GM23338 (cell line): Measurements from ENCODE around the gene TMSB4X. TPM values are rescaled to one million over a fixed set of nuclear protein-coding genes. Genes with fewer than 3 reads are reported as not detected.

Source experiments
- ATAC-seq: fragments of 200-7000 bp; cut with Tn5 transposase; 3 replicates; pipeline ENCODE4 v1.9.1; 2020
- DNase-seq: peaks from one replicate; pipeline ENCODE4 v3.0.0-alpha.2; 2015; ENCODE audit warnings: low spot score
- H2AFZ ChIP-seq: fragments of 200-600 bp; sonication (generic); 2 replicates; pipeline ENCODE4 v1.8.0; 2016; ENCODE audit warnings: antibody characterized with exemption, mild to moderate bottlenecking, moderate library complexity
- H3F3A ChIP-seq: fragments of 200-600 bp; sonication (generic); replicated peaks from 2 replicates; pipeline ENCODE4 v1.8.0; 2017; ENCODE audit warnings: antibody characterized with exemption, mixed run types, low read depth
- H3K27ac ChIP-seq: fragments of 200-600 bp; sonication (generic); 2 replicates; pipeline ENCODE4 v1.6.1; 2016; ENCODE audit warnings: low read depth
- H3K27me3 ChIP-seq: fragments of 200-600 bp; sonication (generic); 2 replicates; pipeline ENCODE4 v1.8.0; 2016; ENCODE audit warnings: mild to moderate bottlenecking, mixed run types, moderate library complexity; ENCODE audit not compliant: insufficient read depth
- H3K36me3 ChIP-seq: fragments of 200-600 bp; sonication (generic); 2 replicates; pipeline ENCODE4 v1.8.0; 2016; ENCODE audit warnings: mild to moderate bottlenecking; ENCODE audit not compliant: insufficient read depth
- H3K4me1 ChIP-seq: fragments of 200-600 bp; sonication (generic); 2 replicates; pipeline ENCODE4 v1.8.0; 2016; ENCODE audit warnings: mild to moderate bottlenecking, moderate library complexity; ENCODE audit not compliant: insufficient read depth
- H3K4me2 ChIP-seq: fragments of 200-600 bp; sonication (generic); 2 replicates; pipeline ENCODE4 v1.7.1; 2017; ENCODE audit warnings: mixed run types
- H3K4me3 ChIP-seq: fragments of 200-600 bp; sonication (generic); 2 replicates; pipeline ENCODE4 v1.6.1; 2016; ENCODE audit warnings: mixed run types
- H3K79me2 ChIP-seq: fragments of 200-600 bp; sonication (generic); replicated peaks from 2 replicates; pipeline ENCODE4 v1.8.0; 2017; ENCODE audit warnings: mild to moderate bottlenecking; ENCODE audit not compliant: insufficient read depth
- H3K9me2 ChIP-seq: fragments of 200-600 bp; sonication (generic); 2 replicates; pipeline ENCODE4 v1.8.0; 2017; ENCODE audit not compliant: insufficient read depth
- H4K20me1 ChIP-seq: fragments of 200-600 bp; sonication (generic); replicated peaks from 2 replicates; pipeline ENCODE4 v1.8.0; 2017; ENCODE audit warnings: mild to moderate bottlenecking; ENCODE audit not compliant: insufficient read depth
- H3K27ac Mint-ChIP-seq: 2 replicates; pipeline ENCODE4 v1.8.0; 2020; ENCODE audit warnings: inconsistent platforms, mild to moderate bottlenecking, moderate library complexity, mixed read lengths
- H3K27me3 Mint-ChIP-seq: 3 replicates; pipeline ENCODE4 v1.8.0; 2022; ENCODE audit warnings: low read depth, mild to moderate bottlenecking, moderate library complexity, mixed read lengths, inconsistent platforms; ENCODE audit not compliant: insufficient read depth, poor library complexity
- H3K36me3 Mint-ChIP-seq: 3 replicates; pipeline ENCODE4 v1.8.0; 2021; ENCODE audit warnings: low read depth, mild to moderate bottlenecking, inconsistent platforms, moderate library complexity, mixed read lengths
- H3K4me1 Mint-ChIP-seq: 3 replicates; pipeline ENCODE4 v1.8.0; 2020; ENCODE audit warnings: mild to moderate bottlenecking, inconsistent platforms, mixed read lengths
- H3K4me3 Mint-ChIP-seq: 3 replicates; pipeline ENCODE4 v1.8.0; 2021; ENCODE audit warnings: moderate library complexity, mild to moderate bottlenecking, inconsistent platforms, mixed read lengths
- H3K9me3 Mint-ChIP-seq: 3 replicates; pipeline ENCODE4 v1.8.0; 2020; ENCODE audit warnings: moderate library complexity, mild to moderate bottlenecking, inconsistent platforms, mixed read lengths
- EZH2phosphoT487 ChIP-seq: fragments of 200-600 bp; sonication (generic); IDR thresholded peaks from one replicate; pipeline ENCODE4 v1.8.1; 2018; ENCODE audit warnings: antibody characterized with exemption; ENCODE audit not compliant: unreplicated experiment
- NANOG ChIP-seq: IDR thresholded peaks from 2 replicates; pipeline ENCODE4 v1.6.1; 2016; ENCODE audit warnings: antibody characterized with exemption, borderline replicate concordance
- POLR2AphosphoS5 ChIP-seq: IDR thresholded peaks from 2 replicates; pipeline ENCODE4 v1.6.1; 2016; ENCODE audit warnings: antibody characterized with exemption, low read depth
- ZNF331 ChIP-seq: fragments of 250-450 bp; sonication (Bioruptor Pico); IDR thresholded peaks from 2 replicates; pipeline ENCODE4 v1.5.0; 2020; ENCODE audit warnings: low read depth, mild to moderate bottlenecking, moderate library complexity
- polyA plus RNA-seq: library from polyadenylated mRNA; unstranded; fragments of >200 nt; fragmentation: Nextera tagmentation; extraction: Ambion mirVana; gene quantifications from 2 replicates; pipeline ENCODE4 v1.2.1, GENCODE V29; 2016
- total RNA-seq: library from RNA; depleted of rRNA; stranded (reverse); fragments of >200 nt; shearing (Covaris generic); gene quantifications from 2 replicates; pipeline ENCODE4 v1.2.3, GENCODE V29; 2014
- TF ChIP-seq, protein P1 (sequence below): IDR thresholded peaks from one replicate; pipeline ENCODE4 v1.6.1; 2018; ENCODE audit warnings: antibody characterized with exemption; ENCODE audit not compliant: unreplicated experiment
- TF ChIP-seq, protein P2 (sequence below), 2 experiments: fragments of 200-600 bp in 1 of 2; sonication (generic) in 1 of 2; conservative IDR thresholded peaks; 2 replicates each; pipeline versions ENCODE4 v1.5.1 to v1.6.1; 2016 to 2017; ENCODE audit warnings: antibody characterized with exemption in 2 of 2, low read depth in 2 of 2, mild to moderate bottlenecking in 2 of 2, moderate library complexity in 1 of 2
- TF ChIP-seq, protein P3 (sequence below): IDR thresholded peaks from 2 replicates; pipeline ENCODE4 v1.6.1; 2016; ENCODE audit warnings: antibody characterized with exemption
- TF ChIP-seq, protein P4 (sequence below): fragments of 250-450 bp; sonication (Bioruptor Pico); IDR thresholded peaks from 2 replicates; pipeline ENCODE4 v1.5.0; 2020; ENCODE audit warnings: mild to moderate bottlenecking, moderate library complexity

TMSB4X gene
- total and polyA plus RNA-seq, 2 experiments from 2014 or later, result 999 to 6,191 TPM

DNA sequence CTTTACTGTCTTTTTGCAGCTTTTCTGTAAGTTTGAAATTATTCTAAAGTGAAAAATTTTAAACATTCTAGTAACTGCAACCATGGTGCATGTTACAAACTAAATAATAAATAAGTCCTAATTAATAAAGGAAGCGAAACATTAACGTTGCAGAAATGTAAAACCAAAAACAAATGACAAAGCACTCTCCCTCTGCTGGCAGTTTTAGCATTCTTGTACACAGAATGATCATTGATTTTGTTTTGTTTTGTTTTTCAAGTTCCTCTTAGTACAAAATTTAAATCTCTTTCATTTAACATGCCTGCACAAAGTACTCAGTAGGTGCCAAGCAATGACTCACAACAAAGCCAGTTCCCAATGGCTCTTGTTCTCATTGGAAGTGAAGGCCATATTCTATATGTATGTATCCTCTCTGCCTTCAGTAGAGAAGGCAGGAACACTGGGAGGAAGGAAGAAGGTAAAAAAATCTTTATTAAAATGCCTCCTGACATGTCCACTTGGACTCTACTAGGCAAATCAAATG, 13.7 kb upstream of the TMSB4X start:
- Mint-ChIP-seq H3K9me3 (peaks cover 25% of the 10 kb centered on the region), H3K4me3 (no peak overlapping the region), H3K27me3 (peaks cover 2% of the 10 kb centered on the region), H3K27ac (no peak overlapping the region; the same call in 1 of the 2 replicates), H3K36me3 (peaks cover 19% of the 10 kb centered on the region; the same call in 2 of the 3 replicates), H3K4me1 (peaks cover 6% of the 10 kb centered on the region)
- Histone ChIP-seq H3K4me2 (no peak overlapping the region), H3K9me2 (no peaks in the 10 kb centered on the region), H4K20me1 (no peaks in the 10 kb centered on the region), H3K36me3 (no peaks in the 10 kb centered on the region), H3K79me2 (no peaks in the 10 kb centered on the region), H3K4me1 (no peaks in the 10 kb centered on the region; the same call in 1 of the 2 replicates), H3K27me3 (no peaks in the 10 kb centered on the region), H3F3A (no peaks in the 10 kb centered on the region), H2AFZ (no peak overlapping the region), H3K4me3 (no peak overlapping the region), H3K27ac (no peak overlapping the region)
- TF ChIP-seq EZH2phosphoT487, result no peak
- TF ChIP-seq ZNF331 (CRISPR knock-in tag), result no peak
- TF ChIP-seq, protein P1, sequence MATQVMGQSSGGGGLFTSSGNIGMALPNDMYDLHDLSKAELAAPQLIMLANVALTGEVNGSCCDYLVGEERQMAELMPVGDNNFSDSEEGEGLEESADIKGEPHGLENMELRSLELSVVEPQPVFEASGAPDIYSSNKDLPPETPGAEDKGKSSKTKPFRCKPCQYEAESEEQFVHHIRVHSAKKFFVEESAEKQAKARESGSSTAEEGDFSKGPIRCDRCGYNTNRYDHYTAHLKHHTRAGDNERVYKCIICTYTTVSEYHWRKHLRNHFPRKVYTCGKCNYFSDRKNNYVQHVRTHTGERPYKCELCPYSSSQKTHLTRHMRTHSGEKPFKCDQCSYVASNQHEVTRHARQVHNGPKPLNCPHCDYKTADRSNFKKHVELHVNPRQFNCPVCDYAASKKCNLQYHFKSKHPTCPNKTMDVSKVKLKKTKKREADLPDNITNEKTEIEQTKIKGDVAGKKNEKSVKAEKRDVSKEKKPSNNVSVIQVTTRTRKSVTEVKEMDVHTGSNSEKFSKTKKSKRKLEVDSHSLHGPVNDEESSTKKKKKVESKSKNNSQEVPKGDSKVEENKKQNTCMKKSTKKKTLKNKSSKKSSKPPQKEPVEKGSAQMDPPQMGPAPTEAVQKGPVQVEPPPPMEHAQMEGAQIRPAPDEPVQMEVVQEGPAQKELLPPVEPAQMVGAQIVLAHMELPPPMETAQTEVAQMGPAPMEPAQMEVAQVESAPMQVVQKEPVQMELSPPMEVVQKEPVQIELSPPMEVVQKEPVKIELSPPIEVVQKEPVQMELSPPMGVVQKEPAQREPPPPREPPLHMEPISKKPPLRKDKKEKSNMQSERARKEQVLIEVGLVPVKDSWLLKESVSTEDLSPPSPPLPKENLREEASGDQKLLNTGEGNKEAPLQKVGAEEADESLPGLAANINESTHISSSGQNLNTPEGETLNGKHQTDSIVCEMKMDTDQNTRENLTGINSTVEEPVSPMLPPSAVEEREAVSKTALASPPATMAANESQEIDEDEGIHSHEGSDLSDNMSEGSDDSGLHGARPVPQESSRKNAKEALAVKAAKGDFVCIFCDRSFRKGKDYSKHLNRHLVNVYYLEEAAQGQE, result no peak
- TF ChIP-seq, protein P2, sequence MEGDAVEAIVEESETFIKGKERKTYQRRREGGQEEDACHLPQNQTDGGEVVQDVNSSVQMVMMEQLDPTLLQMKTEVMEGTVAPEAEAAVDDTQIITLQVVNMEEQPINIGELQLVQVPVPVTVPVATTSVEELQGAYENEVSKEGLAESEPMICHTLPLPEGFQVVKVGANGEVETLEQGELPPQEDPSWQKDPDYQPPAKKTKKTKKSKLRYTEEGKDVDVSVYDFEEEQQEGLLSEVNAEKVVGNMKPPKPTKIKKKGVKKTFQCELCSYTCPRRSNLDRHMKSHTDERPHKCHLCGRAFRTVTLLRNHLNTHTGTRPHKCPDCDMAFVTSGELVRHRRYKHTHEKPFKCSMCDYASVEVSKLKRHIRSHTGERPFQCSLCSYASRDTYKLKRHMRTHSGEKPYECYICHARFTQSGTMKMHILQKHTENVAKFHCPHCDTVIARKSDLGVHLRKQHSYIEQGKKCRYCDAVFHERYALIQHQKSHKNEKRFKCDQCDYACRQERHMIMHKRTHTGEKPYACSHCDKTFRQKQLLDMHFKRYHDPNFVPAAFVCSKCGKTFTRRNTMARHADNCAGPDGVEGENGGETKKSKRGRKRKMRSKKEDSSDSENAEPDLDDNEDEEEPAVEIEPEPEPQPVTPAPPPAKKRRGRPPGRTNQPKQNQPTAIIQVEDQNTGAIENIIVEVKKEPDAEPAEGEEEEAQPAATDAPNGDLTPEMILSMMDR (conservative IDR thresholded peaks at IDR 0.05; ENCODE audit: low read depth in 2 of 2), result no peak
- TF ChIP-seq, protein P3, sequence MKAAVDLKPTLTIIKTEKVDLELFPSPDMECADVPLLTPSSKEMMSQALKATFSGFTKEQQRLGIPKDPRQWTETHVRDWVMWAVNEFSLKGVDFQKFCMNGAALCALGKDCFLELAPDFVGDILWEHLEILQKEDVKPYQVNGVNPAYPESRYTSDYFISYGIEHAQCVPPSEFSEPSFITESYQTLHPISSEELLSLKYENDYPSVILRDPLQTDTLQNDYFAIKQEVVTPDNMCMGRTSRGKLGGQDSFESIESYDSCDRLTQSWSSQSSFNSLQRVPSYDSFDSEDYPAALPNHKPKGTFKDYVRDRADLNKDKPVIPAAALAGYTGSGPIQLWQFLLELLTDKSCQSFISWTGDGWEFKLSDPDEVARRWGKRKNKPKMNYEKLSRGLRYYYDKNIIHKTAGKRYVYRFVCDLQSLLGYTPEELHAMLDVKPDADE, result no peak
- TF ChIP-seq POLR2AphosphoS5, result no peak
- TF ChIP-seq NANOG, result no peak
- ATAC-seq (no peak), DNase-seq (no peak)

DNA sequence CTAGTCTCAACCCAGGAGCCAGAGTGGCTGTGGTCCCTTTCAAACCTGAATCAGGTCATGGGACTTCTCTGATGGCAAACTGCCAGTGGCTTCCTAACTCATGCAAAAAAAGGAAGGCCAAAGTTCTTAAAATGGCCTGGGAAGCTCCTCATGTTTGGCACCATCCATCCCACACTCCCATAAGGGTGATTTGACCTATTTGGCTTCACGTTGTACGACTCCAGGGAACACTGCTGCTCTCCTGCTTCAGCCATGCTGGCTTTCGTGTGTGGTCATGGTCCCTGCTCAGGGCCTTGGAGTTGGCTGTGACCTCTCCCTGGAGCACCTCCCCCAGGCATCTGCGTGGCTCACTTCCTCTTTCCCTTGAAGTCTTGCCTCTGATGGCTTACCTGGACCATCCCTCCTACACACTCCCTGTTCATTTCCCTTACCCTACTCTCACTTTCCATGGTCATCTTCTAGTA, 12.8 kb upstream of the TMSB4X start:
- no peak overlapping the region for H3K27ac ChIP-seq
- no peaks in the 10 kb centered on the region for H4K20me1 ChIP-seq
- no peak overlapping the region for H2AFZ ChIP-seq
- H3K4me3 Mint-ChIP-seq, result no peak overlapping the region
- no peaks in the 10 kb centered on the region for H3K9me2 ChIP-seq
- no peak overlapping the region for H3K4me3 ChIP-seq
- H3K27me3 ChIP-seq, result no peaks in the 10 kb centered on the region
- peaks cover 27% of the 10 kb centered on the region for H3K9me3 Mint-ChIP-seq
- H3K36me3 Mint-ChIP-seq, result peaks cover 26% of the 10 kb centered on the region; the same call in 2 of the 3 replicates
- H3K4me1 Mint-ChIP-seq, result peaks cover 6% of the 10 kb centered on the region
- peaks cover 2% of the 10 kb centered on the region for H3K27me3 Mint-ChIP-seq
- no peaks in the 10 kb centered on the region for H3K79me2 ChIP-seq
- DNase-seq (no peak), ATAC-seq (no peak)
- no peak overlapping the region for H3K4me2 ChIP-seq
- H3F3A ChIP-seq, result no peaks in the 10 kb centered on the region
- no peaks in the 10 kb centered on the region for H3K36me3 ChIP-seq
- no peaks in the 10 kb centered on the region; the same call in 1 of the 2 replicates for H3K4me1 ChIP-seq
- no peak overlapping the region for H3K27ac Mint-ChIP-seq
- TF ChIP-seq ZNF331 (CRISPR knock-in tag), result no peak
- TF ChIP-seq POLR2AphosphoS5, result no peak
- TF ChIP-seq EZH2phosphoT487, result no peak
- TF ChIP-seq, protein P4, sequence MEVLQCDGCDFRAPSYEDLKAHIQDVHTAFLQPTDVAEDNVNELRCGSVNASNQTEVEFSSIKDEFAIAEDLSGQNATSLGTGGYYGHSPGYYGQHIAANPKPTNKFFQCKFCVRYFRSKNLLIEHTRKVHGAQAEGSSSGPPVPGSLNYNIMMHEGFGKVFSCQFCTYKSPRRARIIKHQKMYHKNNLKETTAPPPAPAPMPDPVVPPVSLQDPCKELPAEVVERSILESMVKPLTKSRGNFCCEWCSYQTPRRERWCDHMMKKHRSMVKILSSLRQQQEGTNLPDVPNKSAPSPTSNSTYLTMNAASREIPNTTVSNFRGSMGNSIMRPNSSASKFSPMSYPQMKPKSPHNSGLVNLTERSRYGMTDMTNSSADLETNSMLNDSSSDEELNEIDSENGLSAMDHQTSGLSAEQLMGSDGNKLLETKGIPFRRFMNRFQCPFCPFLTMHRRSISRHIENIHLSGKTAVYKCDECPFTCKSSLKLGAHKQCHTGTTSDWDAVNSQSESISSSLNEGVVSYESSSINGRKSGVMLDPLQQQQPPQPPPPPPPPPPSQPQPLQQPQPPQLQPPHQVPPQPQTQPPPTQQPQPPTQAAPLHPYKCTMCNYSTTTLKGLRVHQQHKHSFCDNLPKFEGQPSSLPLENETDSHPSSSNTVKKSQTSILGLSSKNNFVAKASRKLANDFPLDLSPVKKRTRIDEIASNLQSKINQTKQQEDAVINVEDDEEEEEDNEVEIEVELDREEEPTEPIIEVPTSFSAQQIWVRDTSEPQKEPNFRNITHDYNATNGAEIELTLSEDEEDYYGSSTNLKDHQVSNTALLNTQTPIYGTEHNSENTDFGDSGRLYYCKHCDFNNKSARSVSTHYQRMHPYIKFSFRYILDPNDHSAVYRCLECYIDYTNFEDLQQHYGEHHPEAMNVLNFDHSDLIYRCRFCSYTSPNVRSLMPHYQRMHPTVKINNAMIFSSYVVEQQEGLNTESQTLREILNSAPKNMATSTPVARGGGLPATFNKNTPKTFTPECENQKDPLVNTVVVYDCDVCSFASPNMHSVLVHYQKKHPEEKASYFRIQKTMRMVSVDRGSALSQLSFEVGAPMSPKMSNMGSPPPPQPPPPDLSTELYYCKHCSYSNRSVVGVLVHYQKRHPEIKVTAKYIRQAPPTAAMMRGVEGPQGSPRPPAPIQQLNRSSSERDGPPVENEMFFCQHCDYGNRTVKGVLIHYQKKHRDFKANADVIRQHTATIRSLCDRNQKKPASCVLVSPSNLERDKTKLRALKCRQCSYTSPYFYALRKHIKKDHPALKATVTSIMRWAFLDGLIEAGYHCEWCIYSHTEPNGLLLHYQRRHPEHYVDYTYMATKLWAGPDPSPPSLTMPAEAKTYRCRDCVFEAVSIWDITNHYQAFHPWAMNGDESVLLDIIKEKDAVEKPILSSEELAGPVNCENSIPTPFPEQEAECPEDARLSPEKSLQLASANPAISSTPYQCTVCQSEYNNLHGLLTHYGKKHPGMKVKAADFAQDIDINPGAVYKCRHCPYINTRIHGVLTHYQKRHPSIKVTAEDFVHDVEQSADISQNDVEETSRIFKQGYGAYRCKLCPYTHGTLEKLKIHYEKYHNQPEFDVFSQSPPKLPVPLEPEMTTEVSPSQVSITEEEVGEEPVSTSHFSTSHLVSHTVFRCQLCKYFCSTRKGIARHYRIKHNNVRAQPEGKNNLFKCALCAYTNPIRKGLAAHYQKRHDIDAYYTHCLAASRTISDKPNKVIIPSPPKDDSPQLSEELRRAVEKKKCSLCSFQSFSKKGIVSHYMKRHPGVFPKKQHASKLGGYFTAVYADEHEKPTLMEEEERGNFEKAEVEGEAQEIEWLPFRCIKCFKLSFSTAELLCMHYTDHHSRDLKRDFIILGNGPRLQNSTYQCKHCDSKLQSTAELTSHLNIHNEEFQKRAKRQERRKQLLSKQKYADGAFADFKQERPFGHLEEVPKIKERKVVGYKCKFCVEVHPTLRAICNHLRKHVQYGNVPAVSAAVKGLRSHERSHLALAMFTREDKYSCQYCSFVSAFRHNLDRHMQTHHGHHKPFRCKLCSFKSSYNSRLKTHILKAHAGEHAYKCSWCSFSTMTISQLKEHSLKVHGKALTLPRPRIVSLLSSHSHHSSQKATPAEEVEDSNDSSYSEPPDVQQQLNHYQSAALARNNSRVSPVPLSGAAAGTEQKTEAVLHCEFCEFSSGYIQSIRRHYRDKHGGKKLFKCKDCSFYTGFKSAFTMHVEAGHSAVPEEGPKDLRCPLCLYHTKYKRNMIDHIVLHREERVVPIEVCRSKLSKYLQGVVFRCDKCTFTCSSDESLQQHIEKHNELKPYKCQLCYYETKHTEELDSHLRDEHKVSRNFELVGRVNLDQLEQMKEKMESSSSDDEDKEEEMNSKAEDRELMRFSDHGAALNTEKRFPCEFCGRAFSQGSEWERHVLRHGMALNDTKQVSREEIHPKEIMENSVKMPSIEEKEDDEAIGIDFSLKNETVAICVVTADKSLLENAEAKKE (CRISPR knock-in tag), result no peak
